Inflammatory macrophage treated with lipopolysaccharide for 1 hour (primary cell): ENCODE results near the gene CLIP2.
"Not testable (repeated sequence)": the region's sequence is repeated elsewhere in the genome, so short reads cannot be mapped to it uniquely, and the experiment has no call there.

Experiments used
- DNase-seq, 2 donors: peaks; one replicate each; pipeline ENCODE4 v3.0.0-alpha.2; 2020 to 2022

CLIP2 gene

DNA sequence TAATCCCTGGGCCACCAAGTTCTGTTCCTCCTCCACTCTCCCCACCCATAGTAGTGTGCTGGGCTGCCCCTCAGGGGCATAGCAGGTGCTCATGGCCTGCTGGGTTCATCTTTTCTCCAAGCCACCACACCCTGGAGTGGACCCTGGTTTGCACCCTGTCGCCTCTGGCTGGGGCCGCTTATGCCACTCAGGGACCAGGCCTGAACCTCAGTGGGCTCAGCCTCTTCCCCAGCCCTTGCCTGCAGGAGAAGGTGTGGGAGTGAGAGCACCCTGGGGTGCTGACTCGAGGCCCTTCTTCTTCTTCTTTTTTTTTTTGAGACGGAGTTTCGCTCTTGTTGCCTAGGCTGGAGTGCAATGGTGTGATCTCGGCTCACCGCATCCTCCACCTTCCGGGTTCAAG is 10.2 kb downstream of the CLIP2 start:
- DNase-seq: peak in 1 of 2 donors; percentile 60

DNA sequence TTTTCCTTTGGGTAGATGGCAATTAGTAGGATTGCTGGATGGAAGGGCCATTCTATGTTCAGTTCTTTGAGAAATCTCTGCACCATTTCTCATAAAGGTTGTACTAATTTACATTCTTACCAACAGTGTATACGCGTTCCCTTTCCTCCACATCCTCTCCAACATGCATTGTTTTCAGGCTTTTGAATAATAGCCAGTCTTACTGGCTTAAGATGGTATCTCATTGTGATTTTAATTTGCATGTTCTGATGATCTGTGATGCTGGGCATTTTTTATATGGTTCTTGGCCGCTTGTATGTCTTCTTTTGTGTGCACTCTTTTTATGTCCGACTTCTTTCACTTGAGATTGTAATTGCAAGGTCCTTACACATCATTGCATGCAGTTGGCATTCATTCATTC is 11.7 kb downstream of the CLIP2 start:
- DNase-seq: no peak

DNA sequence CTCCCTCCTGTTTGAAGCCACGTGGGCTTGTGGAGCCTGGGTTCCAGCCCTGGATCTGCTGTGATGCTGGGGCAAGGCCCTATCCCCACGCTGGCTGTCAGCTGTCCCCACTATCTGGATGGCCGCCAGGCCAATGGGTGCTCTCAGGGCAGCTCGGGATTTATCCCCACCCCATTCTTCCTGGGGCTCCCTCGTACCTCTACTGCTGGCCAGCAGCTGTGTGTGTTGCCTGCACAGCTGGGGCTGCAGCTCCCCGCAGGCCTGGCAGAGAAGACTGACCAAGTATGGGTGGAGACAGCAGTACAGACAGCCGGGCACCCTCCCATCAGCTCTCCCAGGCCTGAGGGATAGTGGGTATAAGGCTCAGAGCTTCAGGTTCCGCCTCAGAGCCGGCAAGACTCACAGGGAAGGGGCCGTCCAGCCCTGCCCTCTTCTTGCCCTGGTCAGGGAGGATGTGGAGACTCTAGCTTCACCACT is 13.6 kb downstream of the CLIP2 start:
- DNase-seq: no peak

DNA sequence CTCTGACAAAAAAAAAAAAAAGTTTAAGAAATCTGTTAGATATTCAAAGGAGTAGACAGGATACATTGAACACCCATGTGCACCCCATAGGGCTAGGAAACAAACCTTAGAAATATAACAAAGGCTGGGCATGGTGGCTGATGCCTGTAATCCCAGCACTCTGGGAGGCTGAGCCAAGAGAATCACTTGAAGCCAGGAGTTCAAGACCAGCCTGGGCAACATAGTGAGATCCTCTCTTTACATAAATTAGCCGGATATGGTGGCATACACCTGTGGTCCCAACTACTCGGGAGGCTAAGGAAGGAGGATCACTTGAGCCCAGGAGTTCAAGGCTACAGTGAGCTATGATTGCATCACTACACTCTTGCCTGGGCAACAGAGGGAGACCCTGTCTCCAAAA is 15.3 kb downstream of the CLIP2 start:
- DNase-seq: no peak

DNA sequence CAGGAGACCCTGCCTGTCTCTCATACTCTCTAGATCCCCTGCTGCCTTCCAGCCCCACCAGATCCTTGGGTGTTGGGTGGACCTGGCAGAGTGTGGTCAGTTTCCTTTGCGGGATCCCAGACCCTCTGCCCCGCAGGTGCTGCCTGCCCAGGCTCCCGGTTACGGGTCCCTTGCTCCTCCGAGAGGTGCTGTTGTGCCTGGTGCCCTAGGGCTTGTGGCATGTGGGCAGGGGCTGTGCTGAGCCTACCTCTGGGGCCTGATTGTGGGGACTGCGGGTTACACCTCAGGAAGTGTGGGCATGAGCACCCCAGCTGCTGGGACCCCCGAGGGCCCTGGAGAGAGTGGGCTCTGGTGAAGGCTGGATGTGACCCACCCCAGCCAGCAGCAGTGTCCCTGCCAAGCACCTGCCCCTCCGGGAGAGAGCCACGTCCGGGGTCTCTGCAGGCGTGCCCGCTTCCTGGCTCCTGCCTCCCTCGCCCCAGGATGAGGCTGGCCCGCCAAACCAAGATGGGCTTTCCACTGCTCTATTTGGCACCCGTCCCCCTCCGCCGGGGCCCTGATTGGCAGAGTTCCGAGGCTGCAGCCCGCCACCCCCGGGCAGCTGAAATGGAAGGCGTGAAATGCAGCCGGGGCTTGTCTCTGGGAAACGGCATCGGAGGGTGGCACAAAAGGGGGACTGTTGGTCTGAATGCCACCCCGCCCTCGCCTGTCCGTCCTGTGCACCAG is 17.0 kb downstream of the CLIP2 start:
- no peak for DNase-seq

DNA sequence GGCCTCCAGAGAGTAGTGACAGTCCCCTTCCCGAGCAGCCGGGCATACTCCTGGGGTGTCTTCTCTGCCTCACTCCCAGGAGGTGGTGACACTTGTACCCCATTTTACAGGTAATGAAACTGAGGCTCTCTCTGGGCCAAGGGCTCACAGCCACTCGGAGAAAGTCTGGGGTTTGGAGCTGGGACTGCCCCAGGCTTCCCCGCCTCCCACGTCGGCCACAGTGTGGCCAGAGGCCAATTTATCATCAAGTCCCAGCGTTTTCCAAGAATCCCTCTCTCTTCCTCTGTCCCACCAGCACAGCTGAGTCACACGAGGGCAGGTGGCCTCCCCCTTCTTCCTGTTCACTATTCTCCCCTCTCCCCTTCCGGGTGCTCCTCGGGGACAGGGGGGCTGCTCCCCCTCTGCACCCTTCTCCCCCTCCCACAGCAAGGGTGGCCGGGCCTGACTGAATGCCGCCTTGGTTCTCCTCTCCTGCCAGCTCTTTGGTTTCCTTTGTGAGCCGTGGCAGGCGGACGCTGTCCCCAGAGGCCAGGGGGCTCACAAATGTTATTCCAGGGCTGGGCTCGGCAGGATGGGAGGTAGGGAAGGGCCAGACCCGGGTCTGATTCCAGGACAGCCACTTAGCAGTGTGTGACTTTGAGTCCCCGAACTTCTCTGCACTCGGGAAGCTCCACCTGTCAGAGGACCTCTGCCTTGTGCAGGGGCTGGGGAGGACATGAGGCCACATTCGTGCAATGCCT is 17.7 kb downstream of the CLIP2 start:
- peak; percentile 68 to 73 for DNase-seq

DNA sequence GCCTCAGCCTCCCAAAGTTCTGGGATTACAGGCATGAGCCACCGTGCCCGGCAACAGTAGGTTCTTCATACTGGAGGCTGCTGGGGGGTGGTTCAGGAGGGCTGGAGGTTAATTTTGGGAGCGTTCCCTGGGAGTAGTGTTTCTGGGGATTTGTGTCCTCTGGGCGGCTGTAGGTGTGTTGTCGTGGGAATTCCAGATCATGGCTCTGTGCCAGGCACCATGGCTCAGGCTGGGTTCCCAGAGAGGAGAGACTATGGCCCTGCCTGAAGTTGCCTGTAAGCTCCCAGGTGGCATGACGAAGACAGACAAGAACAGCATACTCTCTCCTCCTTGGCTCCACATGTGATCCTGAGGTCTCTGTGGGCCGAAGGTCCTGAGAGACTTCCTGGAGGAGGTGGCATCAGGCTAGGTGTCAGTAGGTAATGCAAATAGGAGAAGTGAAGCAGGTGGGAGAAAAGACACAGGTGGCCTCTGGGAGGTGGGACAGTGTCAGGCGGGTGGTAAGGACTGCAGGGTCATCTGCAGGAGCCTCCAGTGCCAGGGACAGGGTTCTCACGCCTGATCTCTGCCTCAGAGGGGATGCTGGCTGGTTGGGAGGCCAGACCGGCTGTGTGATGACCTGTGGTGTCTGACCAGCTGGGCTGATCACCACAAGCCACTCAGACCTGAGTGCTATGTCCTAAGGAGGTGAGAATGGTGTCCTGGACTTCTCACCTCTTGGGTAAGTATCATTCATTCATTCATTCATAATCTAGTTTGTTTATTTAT is 18.7 kb downstream of the CLIP2 start:
- DNase-seq: no peak

DNA sequence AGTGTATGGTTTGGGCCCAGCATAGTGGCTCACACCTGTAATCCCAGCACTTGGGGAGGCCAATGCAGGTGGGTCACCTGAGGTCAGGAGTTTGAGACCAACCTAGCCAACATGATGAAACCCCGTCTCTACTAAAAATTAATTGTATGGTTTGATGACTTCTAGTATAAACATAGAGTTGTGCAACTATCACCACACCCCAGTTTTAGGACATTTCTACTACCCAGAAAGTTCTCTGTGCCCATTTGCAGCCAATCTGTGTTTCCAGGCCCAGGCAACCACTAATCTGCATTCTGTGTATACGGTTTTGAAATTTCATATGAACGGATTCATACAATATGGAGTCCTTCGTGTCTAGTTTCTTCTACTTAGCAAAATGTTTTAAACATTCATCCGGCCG is 20.0 kb downstream of the CLIP2 start:
- DNase-seq: no peak

DNA sequence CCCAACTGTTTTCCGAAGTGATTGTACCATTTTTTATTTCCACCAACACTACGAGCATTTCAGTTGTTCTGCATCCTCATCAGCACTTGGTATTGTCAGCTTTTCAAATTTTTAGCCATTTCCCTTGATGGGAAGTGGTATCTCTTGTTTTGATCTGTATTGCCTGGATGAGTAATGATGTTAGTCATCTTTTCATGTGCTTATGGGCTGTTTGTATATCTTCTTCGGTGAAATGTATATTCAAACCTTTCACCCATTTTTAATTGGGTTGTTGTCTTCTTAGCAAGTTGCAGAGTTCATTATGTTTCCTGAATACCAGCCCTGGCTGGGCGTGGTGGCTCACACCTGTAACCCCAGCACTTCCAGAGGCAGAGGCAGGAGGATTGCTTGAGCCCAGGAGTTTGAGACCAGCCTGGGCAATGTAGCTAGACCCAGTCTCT is 22.1 kb downstream of the CLIP2 start:
- DNase-seq: peak; percentile 32 to 59

DNA sequence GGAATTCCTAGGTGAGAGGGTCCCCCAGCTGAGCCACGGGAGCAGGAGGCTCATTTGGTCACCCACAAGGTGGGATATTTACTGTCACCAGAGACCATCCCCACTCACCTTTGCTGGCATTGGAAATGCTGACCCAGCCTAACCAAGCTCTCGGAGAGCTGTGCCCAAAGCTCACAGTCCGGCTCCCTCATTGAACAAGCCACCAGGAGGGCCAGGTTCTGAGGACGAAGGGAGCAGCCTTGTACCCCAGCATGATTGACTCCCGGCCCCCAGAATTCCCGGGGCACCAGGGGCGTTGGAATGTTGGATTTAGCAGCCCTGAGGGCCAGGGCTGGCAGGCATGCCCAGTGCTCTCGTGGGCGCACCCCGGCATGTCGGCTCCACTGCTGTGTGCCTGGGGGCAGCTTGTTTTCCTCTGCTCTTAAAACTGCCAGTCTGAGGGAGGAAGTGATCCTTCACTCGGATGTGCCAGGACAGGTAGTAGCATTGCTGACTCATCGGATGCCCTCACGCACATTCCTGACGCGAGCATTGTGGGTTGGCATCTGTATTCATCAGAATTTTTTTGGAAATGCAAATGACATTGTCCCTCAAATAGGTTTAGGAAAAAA is 23.3 kb downstream of the CLIP2 start:
- no peak for DNase-seq

DNA sequence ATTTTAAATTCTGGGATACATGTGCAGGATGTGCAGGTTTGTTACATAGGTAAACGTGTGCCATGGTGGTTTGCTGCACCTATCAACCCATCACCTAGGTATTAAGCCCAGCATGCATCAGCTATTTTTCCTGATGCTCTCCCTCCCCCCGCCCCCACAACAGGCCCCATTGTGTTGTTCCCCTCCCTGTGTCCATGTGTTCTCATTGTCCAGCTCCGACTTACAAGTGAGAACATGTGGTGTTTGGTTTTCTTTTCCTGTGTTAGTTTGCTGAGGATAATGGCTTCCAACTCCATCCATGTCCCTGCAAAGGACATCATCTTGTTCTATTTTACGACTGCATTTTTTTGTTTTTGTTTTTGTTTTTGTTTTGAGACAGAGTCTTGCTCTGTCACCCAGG is 26.7 kb downstream of the CLIP2 start:
- not testable (repeated sequence) for DNase-seq

DNA sequence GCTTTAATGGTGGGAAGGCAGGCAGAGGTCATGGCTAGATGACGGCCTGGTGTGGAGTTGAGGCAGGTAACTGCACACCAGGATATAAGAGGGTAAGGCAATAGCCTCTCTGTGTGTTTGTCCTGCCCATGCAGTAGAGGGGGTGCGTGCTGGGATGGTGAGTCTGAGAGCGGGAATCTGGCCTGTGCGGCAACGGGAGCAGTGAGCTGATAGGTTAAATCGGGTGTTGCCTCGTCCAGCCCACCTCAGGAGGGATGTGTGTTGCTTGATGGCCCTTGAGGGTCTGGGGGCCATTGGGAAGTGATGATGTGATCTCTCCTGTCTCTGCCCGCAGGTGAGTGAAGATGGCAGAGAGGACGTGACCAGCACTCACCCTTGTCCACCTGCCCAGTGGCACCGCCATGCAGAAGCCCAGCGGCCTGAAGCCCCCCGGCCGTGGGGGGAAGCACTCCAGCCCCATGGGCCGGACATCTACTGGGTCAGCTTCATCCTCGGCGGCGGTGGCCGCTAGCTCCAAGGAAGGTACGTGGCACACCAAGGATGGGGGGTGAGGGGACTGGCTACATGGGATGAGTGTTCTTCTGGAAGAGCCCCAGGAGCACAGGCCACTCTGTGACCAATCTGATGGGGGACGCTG is 28.1 kb downstream of the CLIP2 start:
- no peak for DNase-seq

DNA sequence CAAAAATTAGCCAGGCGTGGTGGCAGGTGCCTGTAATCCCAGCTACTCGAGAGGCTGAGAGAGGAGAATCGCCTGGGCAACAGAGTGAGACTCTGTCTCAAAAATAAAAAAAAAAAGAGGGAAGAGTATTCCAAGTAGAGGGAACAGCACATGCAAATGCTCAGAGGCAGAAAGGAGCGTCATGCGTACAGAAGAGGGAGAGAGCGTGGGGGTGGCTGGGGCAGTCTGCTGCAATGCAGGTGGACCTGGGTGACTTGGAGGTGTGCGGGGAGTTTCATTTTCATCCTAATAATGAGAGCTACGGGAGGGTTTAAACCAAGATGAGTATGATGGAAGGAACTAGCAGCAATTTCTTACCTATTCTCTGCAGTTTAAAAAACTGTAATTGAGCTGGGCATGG is 28.8 kb downstream of the CLIP2 start:
- DNase-seq: no peak

DNA sequence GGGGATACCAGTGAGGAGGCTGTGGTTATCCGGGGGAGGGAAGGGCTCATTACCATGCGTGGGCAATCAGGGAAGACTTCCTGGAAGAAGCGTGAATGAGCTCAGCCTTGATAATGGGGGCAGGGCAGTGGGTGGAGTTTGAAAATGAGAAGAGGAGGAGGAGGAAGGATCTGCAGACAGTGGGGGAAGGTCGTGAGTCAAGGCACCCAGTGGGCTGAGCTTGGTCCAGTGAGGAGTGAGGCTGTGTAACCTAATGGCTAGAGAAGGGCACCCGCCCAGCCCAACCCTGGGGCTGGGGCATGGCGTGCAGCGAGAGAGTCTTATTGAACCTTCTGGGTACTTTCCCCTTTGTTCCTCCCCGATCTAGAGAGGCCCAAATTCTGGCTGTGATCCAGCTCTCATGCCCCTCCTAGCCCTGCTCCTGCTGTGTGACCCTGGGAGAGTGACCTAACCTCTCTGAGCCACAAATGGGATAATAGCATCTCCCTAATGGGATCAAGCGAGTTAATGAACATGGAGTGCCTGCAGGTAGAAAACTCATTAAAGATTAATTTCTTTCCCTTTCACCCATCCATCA is 31.5 kb downstream of the CLIP2 start:
- DNase-seq: peak; percentile 65 to 74

DNA sequence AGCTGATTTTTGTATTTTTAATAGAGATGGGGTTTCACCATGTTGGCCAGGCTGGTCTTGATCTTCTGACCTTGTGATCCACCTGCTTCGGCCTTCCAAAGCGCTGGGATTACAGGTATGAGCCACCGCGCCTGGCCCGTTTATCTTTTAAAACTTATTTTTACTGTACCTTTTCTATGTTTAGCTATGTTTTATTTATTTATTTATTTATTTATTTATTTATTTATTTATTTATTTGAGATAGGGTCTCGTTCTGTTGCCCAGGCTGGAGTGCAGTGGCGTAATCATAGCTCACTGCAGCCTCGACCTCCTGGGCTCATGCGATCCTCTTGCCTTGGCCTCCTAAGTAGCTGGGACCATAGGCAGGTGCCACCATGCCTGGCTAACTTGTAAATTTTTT is 33.7 kb downstream of the CLIP2 start:
- not testable (repeated sequence) for DNase-seq

DNA sequence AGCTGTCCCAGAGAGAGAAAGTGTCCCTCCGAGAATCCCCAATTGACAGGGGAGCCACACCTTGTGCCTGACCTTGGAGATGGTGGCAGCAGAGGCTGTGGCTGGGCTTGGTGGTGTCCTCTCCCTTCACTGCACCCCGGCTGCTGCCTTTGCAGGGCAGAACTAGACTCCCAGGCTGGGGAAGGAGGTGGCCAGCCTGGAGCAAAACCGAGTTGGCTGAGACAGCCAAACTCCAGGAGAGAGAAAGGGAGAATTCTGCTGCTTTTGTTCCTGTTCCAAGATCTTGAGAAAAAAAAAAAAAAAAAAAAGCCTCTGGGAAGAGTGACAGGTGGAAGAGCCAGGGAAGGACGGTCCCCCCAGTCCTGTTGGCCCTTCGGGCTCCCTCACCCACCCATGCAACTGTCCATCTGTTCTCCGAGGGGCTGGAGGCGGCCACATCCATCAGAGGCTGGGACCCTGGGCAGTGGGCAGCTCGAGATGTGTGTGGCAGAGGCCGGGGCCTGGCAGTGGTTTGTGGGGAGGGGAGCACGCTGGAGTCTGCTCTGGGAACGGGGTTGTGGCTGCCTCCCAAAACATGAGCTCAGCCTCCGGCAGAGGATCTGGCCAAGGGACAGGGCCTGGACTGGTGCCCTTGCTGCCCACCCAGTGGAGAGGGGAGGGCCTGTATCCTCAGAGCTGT is 35.5 kb downstream of the CLIP2 start:
- no peak for DNase-seq

DNA sequence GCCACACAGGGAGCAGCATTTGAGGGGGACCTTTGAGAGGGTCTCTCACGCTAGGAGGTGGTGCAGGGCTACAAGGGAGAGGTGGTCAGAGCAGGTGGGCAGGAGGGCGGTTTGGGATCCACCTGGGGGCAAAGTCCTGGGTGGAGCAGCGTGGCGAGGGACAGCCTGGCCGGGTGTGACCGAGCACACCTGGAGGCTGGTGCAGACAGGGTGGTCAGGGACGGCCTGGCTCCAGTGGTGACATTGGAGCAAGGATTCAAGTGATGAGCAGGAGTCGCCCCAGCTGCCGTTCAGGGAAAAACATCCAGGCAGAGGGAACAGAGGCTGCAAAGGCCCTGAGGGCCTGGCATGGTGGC is 36.0 kb downstream of the CLIP2 start:
- DNase-seq: no peak

DNA sequence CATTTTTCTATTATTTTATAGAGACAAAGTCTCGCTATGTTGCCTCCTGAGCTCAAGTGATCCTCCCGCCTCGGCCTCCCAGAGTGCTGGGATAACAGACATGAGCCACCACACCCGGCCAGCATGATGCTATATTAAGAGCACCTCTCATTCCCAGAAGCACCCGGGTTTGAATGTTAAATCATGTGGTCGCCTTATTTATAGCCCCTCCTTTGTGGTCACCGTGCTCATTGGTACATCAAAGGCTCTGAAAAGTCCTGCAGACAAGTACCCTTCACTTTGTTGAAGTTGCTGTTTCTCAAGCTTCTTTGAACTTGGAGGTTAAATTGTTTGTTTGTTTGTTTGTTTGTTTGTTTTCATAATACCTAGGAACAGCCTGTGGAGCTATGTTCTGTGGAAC is 40.0 kb downstream of the CLIP2 start:
- no peak for DNase-seq

DNA sequence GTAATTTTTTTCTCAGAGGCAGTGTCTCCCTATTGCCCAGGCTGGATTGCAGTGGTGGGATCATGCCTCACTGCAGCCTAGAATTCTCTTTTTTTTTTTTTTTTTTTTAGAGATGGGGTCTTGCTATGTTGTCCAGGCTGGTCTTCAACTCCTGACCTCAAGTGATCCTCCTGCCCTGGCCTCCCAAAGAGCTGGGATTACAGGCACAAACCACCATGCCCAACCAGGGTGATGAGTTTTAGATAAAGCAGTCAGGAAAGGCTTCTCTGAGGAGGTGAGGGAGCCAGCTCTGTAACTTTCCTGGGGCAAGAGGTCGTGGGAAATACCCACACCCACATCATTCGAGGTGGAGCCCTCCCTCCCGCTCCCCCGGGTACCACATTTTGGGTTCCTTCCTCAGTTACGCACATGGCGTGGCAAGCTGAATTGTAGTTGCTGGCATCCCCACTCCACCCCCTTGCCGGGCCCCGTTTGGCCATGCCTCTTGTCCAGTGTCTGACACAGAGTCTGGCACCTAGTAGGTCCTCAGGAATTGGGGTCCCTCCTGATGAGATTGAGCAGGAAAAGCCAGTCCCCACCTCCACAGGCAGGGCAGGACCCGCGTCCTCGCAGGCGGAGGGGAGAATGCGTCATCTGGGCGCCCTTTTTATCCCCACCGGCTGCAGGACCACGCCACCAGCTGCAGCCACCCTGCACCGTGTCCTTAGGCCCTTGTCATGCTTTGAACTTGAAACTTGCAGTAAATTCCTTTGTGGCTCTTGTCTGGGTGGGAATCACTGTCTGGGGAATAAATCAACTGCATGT is 43.4 kb downstream of the CLIP2 start:
- DNase-seq: peak in 1 of 2 donors; percentile 36

DNA sequence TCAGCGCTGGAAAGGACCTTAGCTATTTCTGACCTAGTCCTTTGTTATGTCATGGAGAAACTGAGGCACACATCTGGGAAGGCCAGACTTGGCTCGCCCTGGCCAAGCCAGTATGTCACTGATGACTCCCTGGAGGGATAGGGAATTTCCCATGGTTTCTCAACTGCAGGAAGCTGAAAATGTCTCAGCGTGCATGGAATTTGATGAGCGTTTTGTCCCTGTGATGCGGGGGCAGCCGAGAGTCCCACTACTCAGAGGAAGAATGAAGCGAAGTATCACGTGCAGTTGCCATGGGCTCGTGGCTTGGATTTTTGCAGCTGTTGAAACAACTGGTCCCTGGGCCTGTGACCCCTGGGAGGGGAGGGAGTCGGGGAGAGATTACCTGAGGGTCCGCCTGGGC is 44.8 kb downstream of the CLIP2 start:
- peak; percentile 46 to 81 for DNase-seq

DNA sequence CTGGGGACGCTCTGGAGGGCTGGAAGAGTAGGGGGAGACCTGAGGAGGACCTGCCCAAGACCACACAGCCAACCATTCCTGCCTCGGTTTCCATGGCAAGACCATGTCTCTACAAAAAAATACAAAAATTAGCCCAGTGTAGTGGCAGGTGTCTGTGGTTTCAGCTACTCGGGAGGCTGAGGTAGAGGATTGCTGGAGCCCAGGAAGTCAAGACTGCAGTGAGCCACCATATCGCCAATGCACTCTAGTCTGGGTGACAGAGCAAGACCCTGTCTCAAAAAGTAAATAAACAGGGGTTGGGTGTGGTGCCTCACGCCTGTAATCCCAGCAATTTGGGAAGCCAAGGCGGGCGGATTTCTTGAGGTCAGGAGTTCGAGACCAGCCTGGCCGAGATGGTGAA is 48.7 kb downstream of the CLIP2 start:
- DNase-seq: no peak
